MM.1S (cell line): Measurements from ENCODE around the gene SKP2.

Experiments
- DNase-seq: peaks from one replicate; pipeline ENCODE4 v3.0.0-alpha.2; 2015
- H2AFZ ChIP-seq: fragments of 300-600 bp; sonication (generic); 2 replicates; pipeline ENCODE4 v1.6.0; 2016; ENCODE audit warnings: antibody characterized with exemption, low read length
- H3F3A ChIP-seq: fragments of 300-600 bp; sonication (generic); 2 replicates; pipeline ENCODE4 v1.6.1; 2016; ENCODE audit warnings: mild to moderate bottlenecking, antibody characterized with exemption, low read length, moderate library complexity, mixed read lengths; ENCODE audit not compliant: insufficient read depth
- H3K27ac ChIP-seq: fragments of 300-600 bp; sonication (generic); 2 replicates; pipeline ENCODE4 v1.5.1; 2016; ENCODE audit warnings: mild to moderate bottlenecking, low read length
- H3K27me3 ChIP-seq: fragments of 300-600 bp; sonication (generic); replicated peaks from 2 replicates; pipeline ENCODE4 v1.6.0; 2016; ENCODE audit warnings: low read length; ENCODE audit not compliant: insufficient read depth
- H3K36me3 ChIP-seq: fragments of 300-600 bp; sonication (generic); replicated peaks from 2 replicates; pipeline ENCODE4 v1.6.1; 2016; ENCODE audit warnings: mild to moderate bottlenecking, low read length, mixed read lengths; ENCODE audit not compliant: insufficient read depth
- H3K4me1 ChIP-seq: fragments of 300-600 bp; sonication (generic); 2 replicates; pipeline ENCODE4 v1.6.1; 2016; ENCODE audit warnings: low read length, mixed read lengths
- H3K4me2 ChIP-seq: fragments of 300-600 bp; sonication (generic); 2 replicates; pipeline ENCODE4 v1.6.0; 2016; ENCODE audit warnings: low read depth, low read length
- H3K4me3 ChIP-seq: fragments of 300-600 bp; sonication (generic); 2 replicates; pipeline ENCODE4 v1.5.1; 2016; ENCODE audit warnings: low read length, mixed read lengths
- H3K79me2 ChIP-seq: fragments of 300-600 bp; sonication (generic); 2 replicates; pipeline ENCODE4 v1.6.1; 2016; ENCODE audit warnings: mixed run types, low read length, mixed read lengths
- H3K9ac ChIP-seq: fragments of 300-600 bp; sonication (generic); 2 replicates; pipeline ENCODE4 v1.6.1; 2016; ENCODE audit warnings: low read length, mixed read lengths
- H3K9me2 ChIP-seq: fragments of 300-600 bp; sonication (generic); replicated peaks from 2 replicates; pipeline ENCODE4 v1.6.1; 2016; ENCODE audit warnings: mild to moderate bottlenecking, low read length, mixed read lengths; ENCODE audit not compliant: insufficient read depth
- H3K9me3 ChIP-seq: fragments of 300-600 bp; sonication (generic); replicated peaks from 2 replicates; pipeline ENCODE4 v1.6.1; 2016; ENCODE audit warnings: mild to moderate bottlenecking, low read length, mixed read lengths; ENCODE audit not compliant: insufficient read depth
- H4K20me1 ChIP-seq: fragments of 300-600 bp; sonication (generic); 2 replicates; pipeline ENCODE4 v1.6.1; 2016; ENCODE audit warnings: mild to moderate bottlenecking, low read length, moderate library complexity, mixed read lengths; ENCODE audit not compliant: insufficient read depth
- EZH2 ChIP-seq: fragments of 300-600 bp; sonication (generic); optimal IDR thresholded peaks from 2 replicates; pipeline ENCODE3; 2017; ENCODE audit warnings: low read depth, mild to moderate bottlenecking, antibody characterized with exemption, low read length, mixed read lengths
- EZH2phosphoT487 ChIP-seq: fragments of 300-600 bp; sonication (generic); IDR thresholded peaks from 2 replicates; pipeline ENCODE4 v1.6.1; 2018; ENCODE audit warnings: antibody characterized with exemption, low read length
- TF ChIP-seq, protein P1 (sequence below): fragments of 300-600 bp; sonication (generic); IDR thresholded peaks from 2 replicates; pipeline ENCODE4 v1.5.1; 2016; ENCODE audit warnings: antibody characterized with exemption, low read length, mixed read lengths

SKP2 gene

DNA sequence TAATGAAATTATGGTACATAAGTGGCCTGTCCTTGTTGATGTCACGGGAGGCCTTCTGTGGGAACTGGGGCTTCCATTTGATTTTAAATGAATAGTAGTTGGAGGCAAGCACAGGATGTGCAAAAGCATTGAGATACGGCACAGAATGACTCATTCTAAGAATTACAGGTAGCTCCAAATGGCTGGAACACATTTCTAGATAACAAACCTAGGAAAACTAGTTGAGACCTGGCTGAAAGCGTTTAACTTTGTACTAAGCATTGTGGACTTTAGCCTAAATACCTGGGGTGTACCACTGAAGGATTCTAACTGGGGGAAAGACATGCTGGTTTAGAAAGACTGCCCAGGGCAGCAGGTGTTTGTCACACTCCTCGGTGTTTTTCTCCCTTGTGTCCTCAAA is 9.4 kb downstream of the SKP2 start:
- H3K4me1 ChIP-seq: peaks cover 34% of the 10 kb centered on the region

DNA sequence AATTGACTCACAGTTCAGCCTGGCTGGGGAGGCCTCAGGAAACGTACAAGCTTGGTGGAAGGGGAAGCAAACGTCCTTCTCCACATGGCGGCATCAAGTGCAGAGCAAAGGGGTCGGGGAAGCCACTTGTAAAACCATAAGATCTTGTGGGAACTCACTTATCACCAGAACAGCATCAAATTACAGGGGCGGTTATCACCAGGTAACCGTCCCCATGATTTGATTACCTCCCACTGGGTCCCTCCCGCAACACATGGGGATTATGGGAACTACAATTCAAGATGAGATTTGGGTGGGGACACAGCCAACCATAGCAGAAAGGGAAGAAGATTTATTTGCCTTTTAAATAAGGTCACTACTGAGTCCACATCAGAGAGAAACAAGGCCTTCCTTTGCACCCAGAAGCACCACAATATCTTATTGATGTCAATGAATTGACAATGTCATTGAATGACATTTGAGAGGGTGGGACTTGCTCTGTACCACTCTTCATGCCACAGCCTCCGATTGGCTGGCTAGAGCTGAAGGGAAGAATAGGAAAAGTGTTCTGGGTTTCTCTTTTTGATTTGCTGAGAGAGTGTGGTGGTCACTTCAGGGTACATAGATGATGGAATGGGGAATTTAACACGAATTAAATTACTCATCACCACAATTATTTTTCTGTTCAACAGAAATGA is 11.0 kb downstream of the SKP2 start:
- H3K9me3 ChIP-seq: no peaks in the 10 kb centered on the region

More for the DNA sequence above, 9.4 kb downstream of the SKP2 start:
- no peak overlapping the region for H3K4me2 ChIP-seq
- H2AFZ ChIP-seq: no peak overlapping the region
- peaks cover 3% of the 10 kb centered on the region; the same call in 1 of the 2 replicates for H3K36me3 ChIP-seq
- H3K9ac ChIP-seq: no peak overlapping the region
- peaks cover 94% of the 10 kb centered on the region for H3K79me2 ChIP-seq
- no peaks in the 10 kb centered on the region for H3K27me3 ChIP-seq
- H3K4me3 ChIP-seq: no peak overlapping the region
- H3K9me2 ChIP-seq: no peaks in the 10 kb centered on the region
- H3K9me3 ChIP-seq: no peaks in the 10 kb centered on the region
- H4K20me1 ChIP-seq: no peaks in the 10 kb centered on the region
- H3F3A ChIP-seq: peaks cover 18% of the 10 kb centered on the region
- TF ChIP-seq, protein P1, sequence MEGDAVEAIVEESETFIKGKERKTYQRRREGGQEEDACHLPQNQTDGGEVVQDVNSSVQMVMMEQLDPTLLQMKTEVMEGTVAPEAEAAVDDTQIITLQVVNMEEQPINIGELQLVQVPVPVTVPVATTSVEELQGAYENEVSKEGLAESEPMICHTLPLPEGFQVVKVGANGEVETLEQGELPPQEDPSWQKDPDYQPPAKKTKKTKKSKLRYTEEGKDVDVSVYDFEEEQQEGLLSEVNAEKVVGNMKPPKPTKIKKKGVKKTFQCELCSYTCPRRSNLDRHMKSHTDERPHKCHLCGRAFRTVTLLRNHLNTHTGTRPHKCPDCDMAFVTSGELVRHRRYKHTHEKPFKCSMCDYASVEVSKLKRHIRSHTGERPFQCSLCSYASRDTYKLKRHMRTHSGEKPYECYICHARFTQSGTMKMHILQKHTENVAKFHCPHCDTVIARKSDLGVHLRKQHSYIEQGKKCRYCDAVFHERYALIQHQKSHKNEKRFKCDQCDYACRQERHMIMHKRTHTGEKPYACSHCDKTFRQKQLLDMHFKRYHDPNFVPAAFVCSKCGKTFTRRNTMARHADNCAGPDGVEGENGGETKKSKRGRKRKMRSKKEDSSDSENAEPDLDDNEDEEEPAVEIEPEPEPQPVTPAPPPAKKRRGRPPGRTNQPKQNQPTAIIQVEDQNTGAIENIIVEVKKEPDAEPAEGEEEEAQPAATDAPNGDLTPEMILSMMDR: no peak
- TF ChIP-seq EZH2: no peak
- no peak for TF ChIP-seq EZH2phosphoT487
- DNase-seq: no peak
- H3K27ac ChIP-seq: no peak overlapping the region

DNA sequence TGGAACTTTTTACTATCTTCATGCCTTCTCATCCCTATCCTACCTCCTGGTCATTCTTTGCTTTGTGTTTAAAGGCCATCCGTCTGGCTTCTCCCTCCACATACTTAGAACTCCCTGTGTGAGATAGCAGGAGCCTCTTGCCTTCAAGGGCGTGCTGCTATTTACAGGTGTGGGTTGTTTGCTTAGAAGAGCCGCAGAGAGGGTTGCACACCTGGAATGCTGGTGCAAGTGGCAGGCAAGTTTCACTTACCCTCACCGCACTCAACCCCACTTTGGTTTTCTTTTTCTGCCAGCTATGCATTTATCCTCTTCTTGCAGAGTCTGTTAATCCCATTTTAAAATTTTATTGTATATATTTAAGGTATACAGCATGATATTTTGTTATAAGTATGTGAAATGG is 12.6 kb downstream of the SKP2 start:
- TF ChIP-seq EZH2: no peak
- no peak for TF ChIP-seq EZH2phosphoT487
- TF ChIP-seq, protein P1: no peak
- H2AFZ ChIP-seq: no peak overlapping the region
- no peak overlapping the region; the same call in 1 of the 2 replicates for H3K4me3 ChIP-seq
- H3K4me2 ChIP-seq: peak overlapping the region; percentile 74
- DNase-seq: peak; percentile 85
- H3K27ac ChIP-seq: peak overlapping the region; percentile 69
- no peaks in the 10 kb centered on the region for H3K9me2 ChIP-seq
- H3K4me1 ChIP-seq: peaks cover 34% of the 10 kb centered on the region
- no peaks in the 10 kb centered on the region for H4K20me1 ChIP-seq
- H3K79me2 ChIP-seq: peaks cover 91% of the 10 kb centered on the region
- peaks cover 11% of the 10 kb centered on the region for H3K36me3 ChIP-seq
- no peak overlapping the region for H3K9ac ChIP-seq
- no peaks in the 10 kb centered on the region for H3K27me3 ChIP-seq
- peaks cover 18% of the 10 kb centered on the region for H3F3A ChIP-seq
- H3K9me3 ChIP-seq: no peaks in the 10 kb centered on the region

More for the DNA sequence above, 11.0 kb downstream of the SKP2 start:
- H4K20me1 ChIP-seq: no peaks in the 10 kb centered on the region
- 0 out of 2 replicates have a peak overlapping the region, but pooled peaks have one; percentile 69 for H3K27ac ChIP-seq
- no peak overlapping the region for H2AFZ ChIP-seq
- H3K79me2 ChIP-seq: peaks cover 94% of the 10 kb centered on the region
- H3K4me3 ChIP-seq: no peak overlapping the region
- peaks cover 18% of the 10 kb centered on the region for H3F3A ChIP-seq
- peaks cover 9% of the 10 kb centered on the region for H3K36me3 ChIP-seq
- no peak for TF ChIP-seq EZH2phosphoT487
- no peaks in the 10 kb centered on the region for H3K9me2 ChIP-seq
- no peak for DNase-seq
- H3K27me3 ChIP-seq: no peaks in the 10 kb centered on the region
- no peak overlapping the region for H3K4me2 ChIP-seq
- H3K4me1 ChIP-seq: peaks cover 34% of the 10 kb centered on the region
- H3K9ac ChIP-seq: no peak overlapping the region

DNA sequence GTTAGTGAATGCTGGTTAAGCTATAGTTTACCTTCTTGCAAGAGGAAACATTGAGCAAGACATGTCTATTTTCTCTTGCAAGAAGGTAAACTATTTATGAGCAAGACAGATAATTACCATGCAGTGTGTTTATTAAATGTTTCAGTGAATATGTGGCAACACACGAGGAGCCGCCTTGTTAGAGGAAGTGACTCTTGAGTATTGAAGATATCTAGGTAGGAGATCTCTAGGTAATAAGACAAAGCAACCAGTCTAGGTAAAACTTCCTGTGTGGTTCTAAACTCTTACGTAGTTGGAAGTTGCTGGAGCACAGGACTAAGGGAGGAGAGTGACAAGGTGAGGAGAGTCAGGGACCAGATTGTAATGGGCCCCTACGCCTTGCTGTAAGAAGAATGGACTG is 16.8 kb downstream of the SKP2 start:
- Histone ChIP-seq H2AFZ (no peak overlapping the region), H3K27me3 (no peaks in the 10 kb centered on the region), H3K36me3 (peaks cover 37% of the 10 kb centered on the region), H3K27ac (no peak overlapping the region), H3K4me2 (no peak overlapping the region), H3K4me3 (no peak overlapping the region), H3K79me2 (peaks cover 65% of the 10 kb centered on the region), H3K9me3 (no peaks in the 10 kb centered on the region), H3K9ac (no peak overlapping the region), H3K9me2 (no peaks in the 10 kb centered on the region), H3K4me1 (peaks cover 35% of the 10 kb centered on the region), H4K20me1 (no peaks in the 10 kb centered on the region), H3F3A (peaks cover 14% of the 10 kb centered on the region)
- no peak for DNase-seq
- TF ChIP-seq EZH2phosphoT487 (no peak), EZH2 (no peak)
- TF ChIP-seq, protein P1: no peak
